AG04449 (cell line): ENCODE results near the gene FAM20C.

ENCODE experiments used
- CTCF ChIA-PET: fragments of 350-600 bp; formaldehyde crosslinking; extraction: SDS; loops from one replicate; lab custom pipeline; 2021; ENCODE audit warnings: antibody characterized with exemption; lab: Yijun Ruan, JAX
- POLR2A ChIA-PET: fragments of 400-600, 350-600 bp; formaldehyde crosslinking; extraction: SDS; loops from one replicate; lab custom pipeline; 2020; ENCODE audit warnings: antibody characterized with exemption, inconsistent platforms; lab: Yijun Ruan, JAX
- DNase-seq: peaks from one replicate; pipeline ENCODE4 v3.0.0-alpha.2; 2010; ENCODE audit warnings: low read depth, low spot score
- H3K4me3 ChIP-seq: 2 replicates; pipeline ENCODE4 v1.5.1; 2011; ENCODE audit warnings: low read depth, mild to moderate bottlenecking, control low read depth, low read length
- TF ChIP-seq, protein P1 (sequence below): IDR thresholded peaks from one replicate; pipeline ENCODE4 v1.5.1; 2011; ENCODE audit warnings: mild to moderate bottlenecking, moderate library complexity, low read length, control low read depth, inconsistent platforms; ENCODE audit not compliant: insufficient read depth; ENCODE audit errors: missing control alignments

The FAM20C gene

GRCh38 chr7:184294-185264 is 7.8 kb upstream of the FAM20C start:
- ChIA-PET POLR2A (no interaction called here), CTCF (interaction anchor here (1.7 kb wide), 1 partner anchor 120 kb away, joined by 3 read pairs; no protein-coding TSS in a partner anchor)
- TF ChIP-seq, protein P1, sequence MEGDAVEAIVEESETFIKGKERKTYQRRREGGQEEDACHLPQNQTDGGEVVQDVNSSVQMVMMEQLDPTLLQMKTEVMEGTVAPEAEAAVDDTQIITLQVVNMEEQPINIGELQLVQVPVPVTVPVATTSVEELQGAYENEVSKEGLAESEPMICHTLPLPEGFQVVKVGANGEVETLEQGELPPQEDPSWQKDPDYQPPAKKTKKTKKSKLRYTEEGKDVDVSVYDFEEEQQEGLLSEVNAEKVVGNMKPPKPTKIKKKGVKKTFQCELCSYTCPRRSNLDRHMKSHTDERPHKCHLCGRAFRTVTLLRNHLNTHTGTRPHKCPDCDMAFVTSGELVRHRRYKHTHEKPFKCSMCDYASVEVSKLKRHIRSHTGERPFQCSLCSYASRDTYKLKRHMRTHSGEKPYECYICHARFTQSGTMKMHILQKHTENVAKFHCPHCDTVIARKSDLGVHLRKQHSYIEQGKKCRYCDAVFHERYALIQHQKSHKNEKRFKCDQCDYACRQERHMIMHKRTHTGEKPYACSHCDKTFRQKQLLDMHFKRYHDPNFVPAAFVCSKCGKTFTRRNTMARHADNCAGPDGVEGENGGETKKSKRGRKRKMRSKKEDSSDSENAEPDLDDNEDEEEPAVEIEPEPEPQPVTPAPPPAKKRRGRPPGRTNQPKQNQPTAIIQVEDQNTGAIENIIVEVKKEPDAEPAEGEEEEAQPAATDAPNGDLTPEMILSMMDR = no peak
- DNase-seq = no peak
- H3K4me3 ChIP-seq = no peak overlapping the region

GRCh38 chr7:186516-187113 is 5.8 kb upstream of the FAM20C start:
- TF ChIP-seq, protein P1 = no peak
- no peak overlapping the region for H3K4me3 ChIP-seq
- ChIA-PET POLR2A (no interaction called here), CTCF (no interaction called here)
- no peak for DNase-seq

- TF ChIP-seq, protein P1 = no peak
- H3K4me3 ChIP-seq = no peak overlapping the region
- ChIA-PET CTCF (no interaction called here), POLR2A (no interaction called here)
- DNase-seq = no peak
Observed at GRCh38 chr7:187227-187927, 5.0 kb upstream of the FAM20C start.

DNA sequence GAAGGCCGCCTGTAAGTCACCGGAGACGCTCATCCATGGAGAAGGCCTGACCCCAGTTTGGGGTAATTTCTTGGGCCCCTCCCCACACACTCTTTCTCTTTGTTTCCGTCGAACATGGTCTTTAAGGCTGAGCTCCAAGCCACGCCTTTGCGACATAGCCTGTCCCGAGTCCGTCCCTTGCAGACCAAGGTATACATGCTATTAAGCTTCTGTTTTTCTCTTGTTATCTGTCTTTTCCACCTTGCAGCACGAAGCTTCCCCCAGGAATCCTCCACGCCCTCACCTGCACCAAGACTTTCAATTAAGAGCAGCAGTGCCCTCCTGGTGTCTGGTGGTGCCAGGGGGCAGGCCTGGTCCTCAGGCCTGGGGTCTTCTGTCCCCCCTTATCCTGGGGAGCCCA is 4.2 kb upstream of the FAM20C start:
- TF ChIP-seq, protein P1 = no peak
- POLR2A ChIA-PET = no interaction called here
- no peak for DNase-seq
- no peak overlapping the region for H3K4me3 ChIP-seq
- CTCF ChIA-PET = no interaction called here

- CTCF ChIA-PET = no interaction called here
- POLR2A ChIA-PET = interaction anchor here (0.7 kb wide), 2 partner anchors 18 to 40 kb away, joined by 3 read pairs; no protein-coding TSS in a partner anchor
- no peak for DNase-seq
- TF ChIP-seq, protein P1 = no peak
- no peak overlapping the region for H3K4me3 ChIP-seq
Observed at GRCh38 chr7:188727-189500, 3.5 kb upstream of the FAM20C start.
